ENCODE data around the gene ACSBG1. TPM values are rescaled to one million over a fixed set of nuclear protein-coding genes. Genes with fewer than 3 reads are reported as not detected.
A peak's percentile ranks its signal among the peaks of the same experiment; 100 is the strongest.

ACSBG1 gene
- total RNA-seq, 1 donor from 2014 or later, result 0.13 TPM

- TF ChIP-seq CTCF (IDR thresholded peaks at IDR 0.05; ENCODE audit: unreplicated experiment), result peak; percentile 86
- Mint-ChIP-seq H3K27me3 (ENCODE audit: unreplicated experiment) (no peaks in the 10 kb centered on the region), H3K9me3 (ENCODE audit: unreplicated experiment) (no peaks in the 10 kb centered on the region), H3K4me3 (ENCODE audit: unreplicated experiment) (no peak overlapping the region), H3K4me1 (ENCODE audit: unreplicated experiment) (no peaks in the 10 kb centered on the region), H3K36me3 (ENCODE audit: low read depth, unreplicated experiment) (no peaks in the 10 kb centered on the region), H3K27ac (ENCODE audit: unreplicated experiment) (no peak overlapping the region)
- DNase-seq (ENCODE audit: low spot score), result peak; percentile 95
These were observed 6.7 kb upstream of the ACSBG1 start for GRCh38 chr15:78241017-78241416.

GRCh38 chr15:78239811-78240210 is 5.4 kb upstream of the ACSBG1 start:
- Mint-ChIP-seq H3K27ac (ENCODE audit: unreplicated experiment) (no peak overlapping the region), H3K27me3 (ENCODE audit: unreplicated experiment) (no peaks in the 10 kb centered on the region), H3K9me3 (ENCODE audit: unreplicated experiment) (no peaks in the 10 kb centered on the region), H3K4me1 (ENCODE audit: unreplicated experiment) (no peaks in the 10 kb centered on the region), H3K36me3 (ENCODE audit: low read depth, unreplicated experiment) (no peaks in the 10 kb centered on the region), H3K4me3 (ENCODE audit: unreplicated experiment) (no peak overlapping the region)
- TF ChIP-seq CTCF (IDR thresholded peaks at IDR 0.05; ENCODE audit: unreplicated experiment), result no peak
- DNase-seq (ENCODE audit: low spot score), result no peak

- no peak overlapping the region for H3K27ac Mint-ChIP-seq (ENCODE audit: unreplicated experiment)
- TF ChIP-seq CTCF (IDR thresholded peaks at IDR 0.05; ENCODE audit: unreplicated experiment), result no peak
These were observed 2.8 kb upstream of the ACSBG1 start for GRCh38 chr15:78237146-78237545.

GRCh38 chr15:78236491-78236890 is 2.1 kb upstream of the ACSBG1 start:
- no peak for DNase-seq (ENCODE audit: low spot score)
- no peak for TF ChIP-seq CTCF (IDR thresholded peaks at IDR 0.05; ENCODE audit: unreplicated experiment)
- no peaks in the 10 kb centered on the region for H3K27me3 Mint-ChIP-seq (ENCODE audit: unreplicated experiment)
- H3K27ac Mint-ChIP-seq (ENCODE audit: unreplicated experiment), result no peak overlapping the region
- H3K4me1 Mint-ChIP-seq (ENCODE audit: unreplicated experiment), result peaks cover 3% of the 10 kb centered on the region
- H3K4me3 Mint-ChIP-seq (ENCODE audit: unreplicated experiment), result no peak overlapping the region
- no peaks in the 10 kb centered on the region for H3K36me3 Mint-ChIP-seq (ENCODE audit: low read depth, unreplicated experiment)
- no peaks in the 10 kb centered on the region for H3K9me3 Mint-ChIP-seq (ENCODE audit: unreplicated experiment)

More at GRCh38 chr15:78237146-78237545, 2.8 kb upstream of the ACSBG1 start:
- H3K4me3 Mint-ChIP-seq (ENCODE audit: unreplicated experiment), result no peak overlapping the region
- peaks cover 3% of the 10 kb centered on the region for H3K4me1 Mint-ChIP-seq (ENCODE audit: unreplicated experiment)
- no peaks in the 10 kb centered on the region for H3K36me3 Mint-ChIP-seq (ENCODE audit: low read depth, unreplicated experiment)
- no peaks in the 10 kb centered on the region for H3K9me3 Mint-ChIP-seq (ENCODE audit: unreplicated experiment)
- H3K27me3 Mint-ChIP-seq (ENCODE audit: unreplicated experiment), result no peaks in the 10 kb centered on the region
- DNase-seq (ENCODE audit: low spot score), result no peak

- Mint-ChIP-seq H3K27ac (ENCODE audit: unreplicated experiment) (no peak overlapping the region), H3K4me3 (ENCODE audit: unreplicated experiment) (no peak overlapping the region), H3K4me1 (ENCODE audit: unreplicated experiment) (peaks cover 3% of the 10 kb centered on the region), H3K27me3 (ENCODE audit: unreplicated experiment) (no peaks in the 10 kb centered on the region), H3K9me3 (ENCODE audit: unreplicated experiment) (no peaks in the 10 kb centered on the region), H3K36me3 (ENCODE audit: low read depth, unreplicated experiment) (peaks cover 4% of the 10 kb centered on the region)
- no peak for DNase-seq (ENCODE audit: low spot score)
- no peak for TF ChIP-seq CTCF (IDR thresholded peaks at IDR 0.05; ENCODE audit: unreplicated experiment)
These were observed 869 bp downstream of the ACSBG1 start for GRCh38 chr15:78233496-78233895.

Measured in endothelial cell (in vitro differentiated cells).